Renal pelvis (tissue), 4 donors: Measurements from ENCODE around the gene ANO10. TPM values are rescaled to one million over a fixed set of nuclear protein-coding genes. Genes with fewer than 3 reads are reported as not detected.
"Not testable (repeated sequence)": the region's sequence is repeated elsewhere in the genome, so short reads cannot be mapped to it uniquely, and the experiment has no call there.

ENCODE experiments used
- DNase-seq: peaks from one replicate; pipeline ENCODE4 v3.0.0-alpha.2; 2013
- polyA plus RNA-seq, 3 donors: library from polyadenylated mRNA; unstranded; fragments of 120-200 nt; gene quantifications; one replicate each; pipeline ENCODE4 v1.2.1, GENCODE V29; 2013; ENCODE audit not compliant: insufficient read length in 3 of 3

The ANO10 gene
- polyA plus RNA-seq, 3 donors = 32.9 to 40.2 (median 35.3) TPM

DNA sequence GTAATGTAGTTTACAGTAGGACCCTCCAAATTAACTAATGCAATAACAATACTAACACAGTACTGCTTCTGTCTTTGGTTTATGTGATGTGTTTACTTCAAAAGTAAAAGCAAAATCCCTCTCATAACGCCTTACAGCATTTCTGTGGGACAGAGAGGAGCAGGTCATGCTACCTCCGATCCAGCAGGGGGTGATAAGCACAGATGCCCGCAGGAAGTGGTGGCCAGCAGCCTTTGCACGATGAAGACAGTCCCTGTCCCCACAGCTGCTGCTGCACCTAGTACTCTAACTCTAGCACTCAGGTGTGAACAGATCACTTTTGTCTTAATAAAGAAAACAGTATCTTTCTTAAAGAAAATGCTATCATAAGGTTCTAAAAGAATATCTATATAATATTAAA is 38.3 kb downstream of the ANO10 start:
- DNase-seq = no peak

DNA sequence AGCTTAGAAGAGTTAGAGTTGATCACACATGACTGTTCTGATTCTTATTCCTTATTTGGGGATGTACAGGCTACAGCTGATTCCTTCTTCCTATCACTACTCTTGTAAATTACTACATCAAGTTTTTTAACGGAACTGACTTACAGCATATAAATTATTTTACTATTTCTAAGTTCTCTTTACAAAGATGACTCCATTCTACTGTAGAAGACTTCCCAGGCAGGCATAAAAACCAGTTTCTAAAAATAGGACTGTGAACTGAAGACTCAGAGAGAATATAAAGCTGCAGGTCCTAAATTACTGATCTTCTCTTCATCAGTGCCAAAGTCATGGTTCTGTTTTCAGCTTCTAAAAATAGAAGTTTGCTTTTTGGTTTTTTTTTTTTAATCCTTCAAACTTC is 38.9 kb downstream of the ANO10 start:
- DNase-seq = no peak

- no peak for DNase-seq
These were observed 40.5 kb downstream of the ANO10 start for GRCh38 chr3:43581343-43581742.

- DNase-seq = no peak
These were observed 41.6 kb downstream of the ANO10 start for GRCh38 chr3:43580181-43580580.

DNA sequence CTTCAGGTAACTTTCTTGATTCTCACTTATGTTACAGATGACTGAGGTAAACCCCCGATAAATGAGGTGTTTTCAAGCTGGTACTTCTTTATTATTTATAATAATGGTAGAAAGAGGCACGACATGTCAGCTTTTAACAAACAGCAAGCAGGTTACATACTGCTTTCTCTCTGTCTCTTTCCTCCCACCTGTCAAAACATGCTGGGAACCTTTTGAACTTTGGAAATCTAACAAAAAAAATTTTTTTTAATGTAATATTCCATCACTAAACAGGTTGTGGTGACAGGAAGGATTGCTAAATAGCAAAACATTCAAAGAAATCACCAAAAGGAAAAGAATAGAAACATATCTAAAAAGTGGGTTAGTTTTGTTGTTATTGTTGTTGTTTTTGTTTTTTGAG is 48.2 kb downstream of the ANO10 start:
- no peak for DNase-seq

DNA sequence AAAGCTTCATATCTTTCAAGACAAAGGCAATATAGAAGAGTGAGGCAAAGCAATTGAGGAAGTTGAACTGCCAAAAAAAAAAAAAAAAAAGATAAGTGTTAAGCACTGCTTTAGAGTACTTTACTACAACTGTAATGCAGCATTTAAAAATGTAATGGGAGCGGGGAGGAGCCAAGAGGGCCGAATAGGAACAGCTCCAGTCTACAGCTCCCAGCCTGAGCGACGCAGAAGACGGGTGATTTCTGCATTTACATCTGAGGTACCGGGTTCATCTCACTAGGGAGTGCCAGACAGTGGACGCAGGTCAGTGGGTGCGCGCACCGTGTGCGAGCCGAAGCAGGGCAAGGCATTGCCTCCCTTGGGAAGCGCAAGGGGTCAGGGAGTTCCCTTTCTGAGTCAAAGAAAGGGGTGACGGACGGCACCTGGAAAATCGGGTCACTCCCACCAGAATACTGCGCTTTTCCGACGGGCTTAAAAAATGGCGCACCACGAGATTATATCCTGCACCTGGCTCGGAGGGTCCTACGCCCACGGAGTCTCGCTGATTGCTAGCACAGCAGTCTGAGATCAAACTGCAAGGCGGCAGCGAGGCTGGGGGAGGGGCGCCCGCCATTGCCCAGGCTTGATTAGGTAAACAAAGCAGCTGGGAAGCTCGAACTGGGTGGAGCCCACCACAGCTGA is 56.0 kb downstream of the ANO10 start:
- DNase-seq = not testable (repeated sequence)

DNA sequence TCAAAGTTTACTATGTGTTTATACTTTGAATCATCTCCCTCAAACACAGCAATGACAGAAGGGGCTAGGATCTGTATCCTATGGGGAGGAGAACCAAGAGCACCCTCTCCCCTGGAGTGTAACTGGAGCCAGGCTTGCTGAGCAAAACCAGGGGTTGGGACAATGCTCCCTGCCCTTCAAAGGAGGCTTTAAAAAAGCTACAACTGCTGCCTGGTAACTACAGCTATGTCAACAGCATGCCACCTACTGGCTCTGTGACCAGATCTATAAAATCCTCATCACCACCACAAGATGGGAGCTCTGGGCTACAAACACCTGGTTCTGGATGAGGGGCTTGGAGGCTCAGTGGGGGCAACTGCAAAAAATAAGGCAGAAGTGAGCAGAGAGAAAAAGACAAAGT is 61.9 kb downstream of the ANO10 start:
- DNase-seq = no peak

DNA sequence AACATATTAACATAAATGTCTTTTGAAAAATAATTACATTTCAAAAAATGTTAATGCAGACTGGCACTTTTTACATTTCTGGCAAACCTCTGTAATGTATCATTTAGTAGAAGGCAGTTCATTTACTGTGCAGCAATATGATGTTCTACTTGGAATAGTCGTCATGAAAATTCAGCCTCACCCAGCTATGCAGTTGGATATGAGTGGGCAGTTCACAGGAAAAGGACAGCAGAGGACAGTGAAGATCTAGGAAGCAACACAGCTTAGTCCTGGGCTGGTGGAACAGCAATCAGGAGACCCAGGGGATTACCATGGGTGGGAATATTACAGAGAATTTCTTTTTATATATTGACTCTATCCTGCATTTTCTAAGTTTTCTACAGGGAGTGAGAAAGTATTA is 63.6 kb downstream of the ANO10 start:
- DNase-seq = no peak

- DNase-seq = no peak
These were observed 72.1 kb downstream of the ANO10 start for GRCh38 chr3:43549626-43550290.

GRCh38 chr3:43544277-43544676 is 77.5 kb downstream of the ANO10 start:
- DNase-seq = peak; percentile 48

- DNase-seq = no peak
These were observed 79.3 kb downstream of the ANO10 start for GRCh38 chr3:43542328-43543043.

DNA sequence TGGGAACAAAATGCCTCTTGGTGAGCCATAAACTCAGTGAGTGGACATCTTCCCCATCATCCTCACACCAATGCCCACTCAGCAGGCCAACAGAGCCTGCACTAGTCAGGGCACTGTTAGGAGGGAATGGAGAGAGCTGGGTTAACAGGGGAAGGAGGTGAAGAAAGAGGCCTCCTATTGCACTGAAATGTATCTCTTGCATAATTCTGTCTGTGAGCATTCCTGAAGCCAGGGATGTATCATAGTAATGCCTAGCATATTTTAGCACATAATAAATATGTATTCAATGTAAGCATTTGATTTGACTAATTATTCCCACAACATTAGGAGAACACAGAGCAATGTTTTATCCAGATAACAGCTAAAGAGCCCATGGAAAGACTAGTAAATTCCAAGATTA is 81.2 kb downstream of the ANO10 start:
- DNase-seq = no peak

DNA sequence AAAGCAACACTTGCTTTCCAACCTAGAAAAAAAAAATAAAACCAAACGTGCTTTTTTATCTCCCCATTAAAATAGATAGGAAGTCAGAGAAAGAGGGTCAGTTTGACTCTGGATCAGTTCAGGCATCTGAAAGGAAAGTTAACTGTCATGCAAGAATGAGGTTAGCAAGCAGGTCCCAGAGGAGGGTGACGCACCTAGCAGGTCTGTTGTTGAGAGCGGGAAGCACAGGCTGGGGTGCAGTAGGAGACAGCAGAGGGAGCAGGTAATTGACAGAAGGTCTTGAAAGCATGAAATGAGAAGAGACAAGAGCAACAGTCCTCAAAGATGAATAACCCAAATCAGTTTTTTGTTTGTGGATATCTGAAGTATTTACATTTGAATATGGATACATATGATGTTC is 82.5 kb downstream of the ANO10 start:
- no peak for DNase-seq

DNA sequence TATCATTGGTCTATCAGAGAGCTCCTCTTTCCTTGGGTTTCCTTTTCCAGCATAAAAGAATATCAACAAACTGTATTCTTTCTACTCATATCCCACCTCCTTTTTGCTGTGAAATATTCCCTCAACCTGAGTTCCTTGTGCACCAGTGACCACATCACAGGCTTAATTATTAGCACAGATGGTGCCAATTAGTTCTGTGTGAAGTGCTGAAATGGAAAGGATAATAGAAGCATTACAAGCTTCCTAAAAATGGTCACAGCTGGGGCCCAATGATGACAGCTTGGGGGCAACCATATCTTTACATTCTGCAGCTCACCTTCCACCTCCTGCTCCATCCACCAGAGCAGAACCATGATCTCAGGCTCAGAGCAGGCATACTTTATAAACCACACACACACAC is 84.6 kb downstream of the ANO10 start:
- no peak for DNase-seq

DNA sequence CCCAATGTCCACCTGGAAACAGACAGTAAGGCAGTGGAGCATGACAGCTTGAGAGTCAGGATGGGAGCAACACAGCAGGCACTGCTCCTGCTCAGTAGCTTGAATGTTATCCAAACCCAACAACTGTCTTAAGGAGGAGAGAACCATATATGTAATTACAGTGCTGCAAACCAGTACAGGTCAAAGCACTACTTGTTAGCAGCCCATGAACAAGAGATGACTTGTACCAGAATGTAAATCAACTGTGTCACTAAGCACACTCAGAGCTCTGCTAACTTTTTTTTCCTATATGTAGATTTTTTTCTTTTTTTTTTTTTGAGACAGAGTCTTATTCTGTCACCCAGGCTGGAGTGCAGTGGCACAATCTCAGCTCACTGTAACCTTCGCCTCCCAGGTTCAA is 87.1 kb downstream of the ANO10 start:
- DNase-seq = no peak

GRCh38 chr3:43533009-43533408 is 88.8 kb downstream of the ANO10 start:
- DNase-seq = no peak

DNA sequence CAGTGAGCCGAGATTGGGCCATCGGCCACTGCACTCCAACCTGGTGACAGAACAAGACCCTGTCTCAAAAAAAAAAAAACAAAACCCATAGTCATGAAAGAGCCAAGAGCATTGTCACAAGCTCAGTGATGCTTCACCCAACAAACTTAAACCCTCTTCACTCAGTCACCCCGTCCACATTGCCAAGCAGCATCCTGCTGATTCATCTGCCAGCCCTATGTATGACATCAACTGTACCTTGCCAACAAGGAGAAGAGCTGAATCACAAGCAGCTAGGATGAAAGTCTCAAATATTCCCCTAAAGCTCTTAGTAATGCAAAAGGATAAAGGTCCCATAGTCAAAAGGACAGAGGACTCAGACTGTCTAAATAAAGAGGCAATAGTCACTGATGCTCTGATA is 90.0 kb downstream of the ANO10 start:
- no peak for DNase-seq

- no peak for DNase-seq
These were observed 93.2 kb downstream of the ANO10 start for GRCh38 chr3:43528498-43529099.

GRCh38 chr3:43526956-43527355 is 94.9 kb downstream of the ANO10 start:
- DNase-seq = no peak

DNA sequence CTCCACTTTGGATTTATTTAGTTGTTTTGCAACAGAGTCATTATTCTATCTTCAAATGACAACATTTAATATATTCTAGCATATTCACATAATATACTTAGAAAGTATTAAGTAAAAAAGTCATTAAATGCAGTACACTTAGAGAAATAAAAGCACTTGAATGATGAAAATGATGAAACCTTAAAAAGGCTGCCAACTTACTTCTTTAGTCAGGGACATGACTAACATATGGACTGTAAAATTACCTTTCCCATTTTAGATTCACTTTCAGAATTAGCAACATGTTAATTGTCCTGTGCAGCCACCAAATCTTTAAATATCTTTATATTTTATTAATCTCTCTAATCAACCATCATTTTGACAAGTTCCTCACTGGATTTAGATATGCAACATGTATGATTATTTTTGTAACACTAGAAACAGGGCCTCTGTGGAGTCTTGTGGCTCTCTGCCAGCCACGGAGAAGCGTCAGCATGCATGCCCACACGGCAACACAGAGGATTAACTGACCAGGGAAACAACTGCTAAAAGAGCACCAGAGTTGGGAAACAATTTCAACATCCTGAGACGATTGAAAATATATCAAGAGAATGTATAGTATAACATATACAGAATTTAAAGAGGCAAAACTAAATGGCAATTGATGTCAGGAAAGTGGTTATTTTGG is 95.7 kb downstream of the ANO10 start:
- DNase-seq = no peak

DNA sequence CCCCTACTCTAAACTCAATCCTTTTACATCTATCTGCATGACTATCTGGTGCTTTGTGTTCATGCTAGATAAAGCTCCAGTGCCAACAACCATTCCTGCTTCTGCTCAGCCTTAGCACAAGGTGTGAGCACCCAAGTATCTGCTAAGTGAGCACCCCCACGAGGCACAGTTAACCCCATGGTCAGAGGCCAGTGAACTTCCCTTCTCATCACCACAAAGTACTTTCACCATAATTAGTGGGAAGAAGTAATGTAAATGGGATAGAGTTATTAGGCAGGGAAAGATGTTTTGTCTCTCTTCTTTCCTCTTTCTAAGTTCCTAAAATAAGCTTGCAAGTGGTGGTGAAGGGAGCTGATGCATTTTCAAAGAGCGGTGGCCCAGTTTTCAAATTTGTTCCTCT is 96.4 kb downstream of the ANO10 start:
- no peak for DNase-seq

DNA sequence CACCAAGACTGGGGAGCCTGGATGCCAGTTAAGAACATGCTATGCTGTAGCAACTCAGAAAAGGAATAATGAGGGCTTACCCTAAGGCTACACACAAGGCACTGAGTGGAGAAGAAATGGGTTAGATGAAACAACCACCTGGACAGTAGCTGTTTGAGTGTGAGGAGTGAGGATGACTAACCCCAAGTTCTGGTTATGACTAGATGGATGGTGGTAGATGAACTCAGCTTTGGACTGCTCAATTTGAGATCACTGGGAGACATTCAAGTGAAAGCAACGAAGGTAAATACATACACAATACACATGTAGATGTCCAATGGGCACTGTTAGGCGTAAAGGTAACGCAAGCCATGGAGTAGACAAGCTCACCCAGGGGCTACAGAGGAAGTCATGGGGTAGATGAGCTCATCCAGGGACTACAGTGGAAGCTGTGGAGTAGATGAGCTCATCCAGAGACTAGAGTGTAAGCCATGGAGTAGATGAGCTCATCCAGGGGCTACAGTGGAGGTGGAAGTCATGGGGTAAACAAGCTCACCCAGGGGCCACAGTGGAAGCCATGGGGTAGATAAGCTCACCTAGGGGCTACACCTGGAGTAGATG is 98.3 kb downstream of the ANO10 start:
- no peak for DNase-seq
